K562 (cell line): Measurements from ENCODE around the gene PRXL2B. TPM values are rescaled to one million over a fixed set of nuclear protein-coding genes. Genes with fewer than 3 reads are reported as not detected.

ENCODE experiments used
- ATAC-seq: fragments of 200-7000 bp; cut with Tn5 transposase; 3 replicates; pipeline ENCODE4 v1.9.1; 2020; ENCODE audit warnings: moderate library complexity
- BruUV-seq: library from RNA; stranded (reverse); fragments of 400-500 nt; replicated peaks from 2 replicates; lab custom pipeline; 2021; lab: Mats Ljungman, UMichigan
- CTCF ChIA-PET: fragments of 300-600 bp; formaldehyde crosslinking; extraction: SDS; loops from one replicate; lab custom pipeline; 2021; ENCODE audit warnings: low intra/inter-chr PET ratio; lab: Yijun Ruan, JAX
- POLR2A ChIA-PET: fragments of 300-600, 350-650 bp; sonication (Branson Sonifier 250); formaldehyde crosslinking; extraction: SDS; loops from one replicate; lab custom pipeline; 2021; ENCODE audit warnings: antibody characterized with exemption, inconsistent platforms; lab: Yijun Ruan, JAX
- DNase-seq, 4 experiments: peaks; one replicate each; pipeline versions ENCODE4 v3.0.0 to v3.0.0-alpha.2; 2011 to 2018; ENCODE audit warnings: low spot score in 3 of 4, mixed read lengths in 3 of 4; ENCODE audit errors: extremely low read depth in 1 of 4
- FAIRE-seq: peaks from 2 replicates; lab custom pipeline; 2011; peaks lifted over from hg19 to GRCh38; lab: Jason Lieb, UNC
- H2AFZ ChIP-seq: 2 replicates; pipeline ENCODE4 v1.6.0; 2011; ENCODE audit warnings: low read depth, low read length, control low read depth, inconsistent platforms
- H3K27ac ChIP-seq: fragments of 200-600 bp; 3 replicates; pipeline ENCODE4 v1.8.0; 2011; ENCODE audit warnings: low read depth, mild to moderate bottlenecking, control low read depth, inconsistent platforms, low read length, moderate library complexity, mixed read lengths; ENCODE audit errors: extremely low read depth
- H3K27me3 ChIP-seq, 2 experiments: fragments of 300-600 bp in 1 of 2; 2 replicates in 1 of 2; 3 replicates in 1 of 2; pipeline versions ENCODE4 v1.6.0 to v1.8.0; 2011; ENCODE audit warnings: inconsistent platforms in 2 of 2, low read length in 2 of 2, mild to moderate bottlenecking in 1 of 2, mixed read lengths in 1 of 2, moderate library complexity in 1 of 2; ENCODE audit not compliant: control insufficient read depth in 2 of 2, insufficient read depth in 2 of 2
- H3K36me3 ChIP-seq: fragments of 300-600 bp; 3 replicates; pipeline ENCODE4 v1.8.0; 2011; ENCODE audit warnings: mild to moderate bottlenecking, low read length, inconsistent platforms; ENCODE audit not compliant: control insufficient read depth, insufficient read depth
- H3K4me1 ChIP-seq, 2 experiments: fragments of 200-600 bp in 1 of 2; replicated peaks in 1 of 2; 2 replicates in 1 of 2; 3 replicates in 1 of 2; pipeline versions ENCODE4 v1.5.1 to v1.8.0; 2011; ENCODE audit warnings: inconsistent platforms in 2 of 2, low read length in 2 of 2, mild to moderate bottlenecking in 1 of 2, mixed read lengths in 1 of 2, moderate library complexity in 1 of 2; ENCODE audit not compliant: control insufficient read depth in 2 of 2, insufficient read depth in 2 of 2
- H3K4me2 ChIP-seq: 2 replicates; pipeline ENCODE4 v1.6.1; 2011; ENCODE audit warnings: low read length, control low read depth, inconsistent platforms, mixed read lengths; ENCODE audit not compliant: insufficient read depth
- H3K4me3 ChIP-seq: fragments of 200-600 bp; sonication (generic), shearing (Covaris generic); 2 replicates; pipeline ENCODE4 v1.5.1; 2016; ENCODE audit warnings: control low read depth, inconsistent platforms
- H3K79me2 ChIP-seq: fragments of 200-600 bp; 3 replicates; pipeline ENCODE4 v1.8.0; 2011; ENCODE audit warnings: low read length, inconsistent platforms; ENCODE audit not compliant: control insufficient read depth, insufficient read depth
- H3K9ac ChIP-seq, 2 experiments: 2 replicates each; pipeline versions ENCODE4 v1.6.0 to v1.6.1; 2011; ENCODE audit warnings: low read depth in 2 of 2, low read length in 2 of 2, control low read depth in 1 of 2, inconsistent platforms in 1 of 2, mild to moderate bottlenecking in 1 of 2, mixed read lengths in 1 of 2; ENCODE audit not compliant: insufficient read depth in 1 of 2
- H3K9me1 ChIP-seq: one replicate; pipeline ENCODE4 v1.6.0; 2011; ENCODE audit warnings: inconsistent platforms, mild to moderate bottlenecking, low read length, moderate library complexity; ENCODE audit not compliant: control insufficient read depth, insufficient read depth
- H3K9me3 ChIP-seq: replicated peaks from 2 replicates; pipeline ENCODE4 v1.5.1; 2011; ENCODE audit warnings: low read depth, low read length, inconsistent platforms; ENCODE audit not compliant: control insufficient read depth, insufficient read depth
- H4K20me1 ChIP-seq: replicated peaks from 2 replicates; pipeline ENCODE4 v1.6.1; 2011; ENCODE audit warnings: low read length, inconsistent platforms, mixed read lengths; ENCODE audit not compliant: control insufficient read depth, insufficient read depth
- FUS ChIP-seq: fragments of 200-400 bp; formaldehyde crosslinking; optimal IDR thresholded peaks from 2 replicates; pipeline ENCODE3; 2017; ENCODE audit warnings: low read depth, low read length
- MCM3 ChIP-seq: fragments of 450-650 bp; IDR thresholded peaks from 2 replicates; pipeline ENCODE4 v1.6.1; 2016
- MITF ChIP-seq: IDR thresholded peaks from 2 replicates; pipeline ENCODE4 v1.6.1; 2014; ENCODE audit warnings: antibody characterized with exemption
- POLR2G ChIP-seq: fragments of 200-400 bp; formaldehyde crosslinking; IDR thresholded peaks from 2 replicates; pipeline ENCODE4 v1.6.1; 2017; ENCODE audit warnings: low read depth, mild to moderate bottlenecking, antibody characterized with exemption, low read length, moderate library complexity
- POLR3G ChIP-seq: IDR thresholded peaks from 2 replicates; pipeline ENCODE4 v1.6.1; 2011; ENCODE audit not compliant: insufficient read length, insufficient replicate concordance; ENCODE audit errors: extremely low read depth
- SNIP1 ChIP-seq: fragments of 450-650 bp; IDR thresholded peaks from 2 replicates; pipeline ENCODE4 v1.7.1; 2017; ENCODE audit warnings: low read depth, mild to moderate bottlenecking
- ZNF184 ChIP-seq: sonication (generic); formaldehyde crosslinking; IDR thresholded peaks from 2 replicates; pipeline ENCODE4 v1.5.0; 2020; ENCODE audit warnings: missing genetic modification reagents
- ZNF668 ChIP-seq: fragments of 250-450 bp; sonication (Bioruptor Pico); IDR thresholded peaks from 2 replicates; pipeline ENCODE4 v1.8.0; 2022; ENCODE audit warnings: mild to moderate bottlenecking, inconsistent platforms
- ZZZ3 ChIP-seq: fragments of 450-650 bp; IDR thresholded peaks from 2 replicates; pipeline ENCODE4 v1.6.1; 2016; ENCODE audit warnings: antibody characterized with exemption, mild to moderate bottlenecking, moderate library complexity
- WGBS: fragments of 100-300 bp; shearing (Covaris generic); methylation state at CpG from one replicate; pipeline ENCODE4 v1.1.6; 2016; ENCODE audit warnings: low coverage, mixed read lengths; ENCODE audit not compliant: insufficient coverage; ENCODE audit errors: missing lambda C conversion rate; 5-methylcytosine and 5-hydroxymethylcytosine counted together
- in situ Hi-C: fragments of 300-500 bp; cut with MboI; formaldehyde crosslinking; loops from 4 replicates; pipeline ENCODE4 v1.15.0; 2018; ENCODE audit warnings: inconsistent platforms, mixed read lengths
- intact Hi-C: fragments of 100-400 bp; cut with micrococcal nuclease; formaldehyde crosslinking; loops from 2 replicates; pipeline ENCODE4 v1.14.2; 2022
- polyA plus RNA-seq, 8 experiments: library from polyadenylated mRNA; depleted of rRNA in 4 of 8; stranded (reverse) in 5 of 8; unstranded in 3 of 8; fragments of >200 nt; fragmentation: Nextera tagmentation in 2 of 8; fragmentation: Illumina TruSeq in 1 of 8; extraction: Ambion mirVana in 2 of 8; extraction: Trizol in 1 of 8; gene quantifications; 2 replicates each; pipeline versions ENCODE4 v1.2.1 to v1.2.3, GENCODE V29; 2011 to 2014; ENCODE audit warnings: inconsistent platforms in 1 of 8, missing spikeins in 1 of 8
- total RNA-seq, 7 experiments: library from RNA; depleted of rRNA in 6 of 7; stranded (reverse); fragments of >200 nt in 6 of 7; fragmentation: Illumina TruSeq in 2 of 7; extraction: Trizol in 2 of 7; gene quantifications; 2 replicates each; pipeline versions ENCODE4 v1.2.1 to v1.2.3, GENCODE V29; 2011 to 2021; ENCODE audit warnings: low replicate concordance in 1 of 7

Gene PRXL2B
- total and polyA plus RNA-seq, 9 of the 15 experiments (the other 6 are each of a cell fraction or from before 2014, with no cell fraction given): 0.99 to 25.3 (median 11.8) TPM

- no peaks in the 10 kb centered on the region for H3K9me3 ChIP-seq
- in situ Hi-C loops: no loop called here
- CTCF ChIA-PET: no interaction called here
- WGBS: 5% methylated on average over 31 of the region's 31 CpGs
- no peaks in the 10 kb centered on the region for H3K36me3 ChIP-seq
- no peak overlapping the region for H3K4me3 ChIP-seq
- H3K4me1 ChIP-seq: peaks cover 0 to 52% of the 10 kb centered on the region in 2 experiments; a peak in 2 of 5 replicates
- ATAC-seq: peak; percentile 12; the same call in 1 of the 3 replicates
- TF ChIP-seq ZNF184 (CRISPR knock-in tag): no peak
- TF ChIP-seq ZZZ3: no peak
- no peak for TF ChIP-seq MITF
- TF ChIP-seq MCM3: no peak
- TF ChIP-seq SNIP1: no peak
- TF ChIP-seq POLR2G: no peak
- TF ChIP-seq ZNF668 (CRISPR knock-in tag): no peak
- no peak for TF ChIP-seq FUS
- TF ChIP-seq POLR3G: no peak
- TF ChIP-seq, all 486 proteins: peak for 0
- H4K20me1 ChIP-seq: 0 out of 2 replicates have a peak, but pooled peaks cover 6% of the 10 kb centered on the region
- no peak overlapping the region for H2AFZ ChIP-seq
- POLR2A ChIA-PET: interaction anchor here (0.5 to 0.6 kb wide), 2 partner anchors 108 to 187 kb away, joined by 3 read pairs; no protein-coding TSS in a partner anchor
- H3K27me3 ChIP-seq: peaks cover 14 to 57% of the 10 kb centered on the region in 2 experiments; a peak in 4 of 5 replicates
- no peak overlapping the region for H3K4me2 ChIP-seq
- FAIRE-seq (no peak), DNase-seq (no peak)
- no peaks in the 10 kb centered on the region for H3K79me2 ChIP-seq
- 0 out of 4 replicates have a peak overlapping the region, but pooled peaks of 1 of the 2 experiments have one; percentile 17 for H3K9ac ChIP-seq
- intact Hi-C loops: no loop called here
- no peaks in the 10 kb centered on the region for H3K9me1 ChIP-seq
- BruUV-seq: no TSS peak
- H3K27ac ChIP-seq: no peak overlapping the region
These were observed 9.4 kb downstream of the PRXL2B start for GRCh38 chr1:2595812-2596529.
